MM.1S (cell line): ENCODE results near the gene NGEF.

Experiments
- DNase-seq: peaks from one replicate; pipeline ENCODE4 v3.0.0-alpha.2; 2015
- H2AFZ ChIP-seq: fragments of 300-600 bp; sonication (generic); 2 replicates; pipeline ENCODE4 v1.6.0; 2016; ENCODE audit warnings: antibody characterized with exemption, low read length
- H3F3A ChIP-seq: fragments of 300-600 bp; sonication (generic); 2 replicates; pipeline ENCODE4 v1.6.1; 2016; ENCODE audit warnings: mild to moderate bottlenecking, antibody characterized with exemption, low read length, moderate library complexity, mixed read lengths; ENCODE audit not compliant: insufficient read depth
- H3K27ac ChIP-seq: fragments of 300-600 bp; sonication (generic); 2 replicates; pipeline ENCODE4 v1.5.1; 2016; ENCODE audit warnings: mild to moderate bottlenecking, low read length
- H3K27me3 ChIP-seq: fragments of 300-600 bp; sonication (generic); replicated peaks from 2 replicates; pipeline ENCODE4 v1.6.0; 2016; ENCODE audit warnings: low read length; ENCODE audit not compliant: insufficient read depth
- H3K36me3 ChIP-seq: fragments of 300-600 bp; sonication (generic); replicated peaks from 2 replicates; pipeline ENCODE4 v1.6.1; 2016; ENCODE audit warnings: mild to moderate bottlenecking, low read length, mixed read lengths; ENCODE audit not compliant: insufficient read depth
- H3K4me1 ChIP-seq: fragments of 300-600 bp; sonication (generic); 2 replicates; pipeline ENCODE4 v1.6.1; 2016; ENCODE audit warnings: low read length, mixed read lengths
- H3K4me2 ChIP-seq: fragments of 300-600 bp; sonication (generic); 2 replicates; pipeline ENCODE4 v1.6.0; 2016; ENCODE audit warnings: low read depth, low read length
- H3K4me3 ChIP-seq: fragments of 300-600 bp; sonication (generic); 2 replicates; pipeline ENCODE4 v1.5.1; 2016; ENCODE audit warnings: low read length, mixed read lengths
- H3K79me2 ChIP-seq: fragments of 300-600 bp; sonication (generic); 2 replicates; pipeline ENCODE4 v1.6.1; 2016; ENCODE audit warnings: mixed run types, low read length, mixed read lengths
- H3K9ac ChIP-seq: fragments of 300-600 bp; sonication (generic); 2 replicates; pipeline ENCODE4 v1.6.1; 2016; ENCODE audit warnings: low read length, mixed read lengths
- H3K9me2 ChIP-seq: fragments of 300-600 bp; sonication (generic); replicated peaks from 2 replicates; pipeline ENCODE4 v1.6.1; 2016; ENCODE audit warnings: mild to moderate bottlenecking, low read length, mixed read lengths; ENCODE audit not compliant: insufficient read depth
- H3K9me3 ChIP-seq: fragments of 300-600 bp; sonication (generic); replicated peaks from 2 replicates; pipeline ENCODE4 v1.6.1; 2016; ENCODE audit warnings: mild to moderate bottlenecking, low read length, mixed read lengths; ENCODE audit not compliant: insufficient read depth
- H4K20me1 ChIP-seq: fragments of 300-600 bp; sonication (generic); 2 replicates; pipeline ENCODE4 v1.6.1; 2016; ENCODE audit warnings: mild to moderate bottlenecking, low read length, moderate library complexity, mixed read lengths; ENCODE audit not compliant: insufficient read depth
- EZH2 ChIP-seq: fragments of 300-600 bp; sonication (generic); optimal IDR thresholded peaks from 2 replicates; pipeline ENCODE3; 2017; ENCODE audit warnings: low read depth, mild to moderate bottlenecking, antibody characterized with exemption, low read length, mixed read lengths
- EZH2phosphoT487 ChIP-seq: fragments of 300-600 bp; sonication (generic); IDR thresholded peaks from 2 replicates; pipeline ENCODE4 v1.6.1; 2018; ENCODE audit warnings: antibody characterized with exemption, low read length
- TF ChIP-seq, protein P1 (sequence below): fragments of 300-600 bp; sonication (generic); IDR thresholded peaks from 2 replicates; pipeline ENCODE4 v1.5.1; 2016; ENCODE audit warnings: antibody characterized with exemption, low read length, mixed read lengths

NGEF gene

GRCh38 chr2:233015019-233015645 is 2.1 kb upstream of the NGEF start:
- no peaks in the 10 kb centered on the region for H3K27me3 ChIP-seq
- H3K9me3 ChIP-seq: no peaks in the 10 kb centered on the region
- H3K27ac ChIP-seq: no peak overlapping the region
- no peaks in the 10 kb centered on the region for H4K20me1 ChIP-seq
- H3K79me2 ChIP-seq: no peaks in the 10 kb centered on the region
- H3K36me3 ChIP-seq: no peaks in the 10 kb centered on the region
- H3F3A ChIP-seq: no peaks in the 10 kb centered on the region
- H3K4me2 ChIP-seq: no peak overlapping the region
- H3K9me2 ChIP-seq: no peaks in the 10 kb centered on the region
- DNase-seq: no peak
- H3K9ac ChIP-seq: no peak overlapping the region
- no peak overlapping the region for H3K4me3 ChIP-seq
- H3K4me1 ChIP-seq: no peaks in the 10 kb centered on the region
- TF ChIP-seq, protein P1, sequence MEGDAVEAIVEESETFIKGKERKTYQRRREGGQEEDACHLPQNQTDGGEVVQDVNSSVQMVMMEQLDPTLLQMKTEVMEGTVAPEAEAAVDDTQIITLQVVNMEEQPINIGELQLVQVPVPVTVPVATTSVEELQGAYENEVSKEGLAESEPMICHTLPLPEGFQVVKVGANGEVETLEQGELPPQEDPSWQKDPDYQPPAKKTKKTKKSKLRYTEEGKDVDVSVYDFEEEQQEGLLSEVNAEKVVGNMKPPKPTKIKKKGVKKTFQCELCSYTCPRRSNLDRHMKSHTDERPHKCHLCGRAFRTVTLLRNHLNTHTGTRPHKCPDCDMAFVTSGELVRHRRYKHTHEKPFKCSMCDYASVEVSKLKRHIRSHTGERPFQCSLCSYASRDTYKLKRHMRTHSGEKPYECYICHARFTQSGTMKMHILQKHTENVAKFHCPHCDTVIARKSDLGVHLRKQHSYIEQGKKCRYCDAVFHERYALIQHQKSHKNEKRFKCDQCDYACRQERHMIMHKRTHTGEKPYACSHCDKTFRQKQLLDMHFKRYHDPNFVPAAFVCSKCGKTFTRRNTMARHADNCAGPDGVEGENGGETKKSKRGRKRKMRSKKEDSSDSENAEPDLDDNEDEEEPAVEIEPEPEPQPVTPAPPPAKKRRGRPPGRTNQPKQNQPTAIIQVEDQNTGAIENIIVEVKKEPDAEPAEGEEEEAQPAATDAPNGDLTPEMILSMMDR: no peak
- TF ChIP-seq EZH2phosphoT487 (no peak), EZH2 (no peak)
- no peak overlapping the region for H2AFZ ChIP-seq

GRCh38 chr2:233013650-233014049 is 594 bp upstream of the NGEF start:
- Histone ChIP-seq H3K9me3 (no peaks in the 10 kb centered on the region), H3K9me2 (no peaks in the 10 kb centered on the region), H3K27ac (no peak overlapping the region), H3K27me3 (no peaks in the 10 kb centered on the region), H3K79me2 (no peaks in the 10 kb centered on the region), H3K4me2 (no peak overlapping the region), H2AFZ (no peak overlapping the region), H3K9ac (no peak overlapping the region), H3F3A (no peaks in the 10 kb centered on the region), H3K4me1 (no peaks in the 10 kb centered on the region), H3K36me3 (no peaks in the 10 kb centered on the region), H4K20me1 (no peaks in the 10 kb centered on the region), H3K4me3 (no peak overlapping the region)
- no peak for DNase-seq
- TF ChIP-seq EZH2phosphoT487 (no peak), EZH2 (no peak)
- TF ChIP-seq, protein P1: no peak

GRCh38 chr2:233012301-233012971 is 620 bp downstream of the NGEF start:
- no peaks in the 10 kb centered on the region for H3F3A ChIP-seq

More at GRCh38 chr2:233012301-233012971, 620 bp downstream of the NGEF start:
- Histone ChIP-seq H3K9me3 (no peaks in the 10 kb centered on the region), H3K79me2 (no peaks in the 10 kb centered on the region), H3K9me2 (no peaks in the 10 kb centered on the region), H3K4me1 (no peaks in the 10 kb centered on the region), H3K4me2 (no peak overlapping the region), H3K36me3 (no peaks in the 10 kb centered on the region), H4K20me1 (no peaks in the 10 kb centered on the region), H2AFZ (no peak overlapping the region), H3K27me3 (no peaks in the 10 kb centered on the region), H3K27ac (no peak overlapping the region), H3K4me3 (no peak overlapping the region), H3K9ac (no peak overlapping the region)
- TF ChIP-seq, protein P1: no peak
- TF ChIP-seq EZH2 (no peak), EZH2phosphoT487 (no peak)
- DNase-seq: no peak
